Stromal cell of bone marrow (primary cell): Measurements from ENCODE around the gene NAA35.

Experiments used
- DNase-seq: peaks from one replicate; pipeline ENCODE4 v3.0.0-alpha.2; 2012; ENCODE audit warnings: low read depth

The NAA35 gene

DNA sequence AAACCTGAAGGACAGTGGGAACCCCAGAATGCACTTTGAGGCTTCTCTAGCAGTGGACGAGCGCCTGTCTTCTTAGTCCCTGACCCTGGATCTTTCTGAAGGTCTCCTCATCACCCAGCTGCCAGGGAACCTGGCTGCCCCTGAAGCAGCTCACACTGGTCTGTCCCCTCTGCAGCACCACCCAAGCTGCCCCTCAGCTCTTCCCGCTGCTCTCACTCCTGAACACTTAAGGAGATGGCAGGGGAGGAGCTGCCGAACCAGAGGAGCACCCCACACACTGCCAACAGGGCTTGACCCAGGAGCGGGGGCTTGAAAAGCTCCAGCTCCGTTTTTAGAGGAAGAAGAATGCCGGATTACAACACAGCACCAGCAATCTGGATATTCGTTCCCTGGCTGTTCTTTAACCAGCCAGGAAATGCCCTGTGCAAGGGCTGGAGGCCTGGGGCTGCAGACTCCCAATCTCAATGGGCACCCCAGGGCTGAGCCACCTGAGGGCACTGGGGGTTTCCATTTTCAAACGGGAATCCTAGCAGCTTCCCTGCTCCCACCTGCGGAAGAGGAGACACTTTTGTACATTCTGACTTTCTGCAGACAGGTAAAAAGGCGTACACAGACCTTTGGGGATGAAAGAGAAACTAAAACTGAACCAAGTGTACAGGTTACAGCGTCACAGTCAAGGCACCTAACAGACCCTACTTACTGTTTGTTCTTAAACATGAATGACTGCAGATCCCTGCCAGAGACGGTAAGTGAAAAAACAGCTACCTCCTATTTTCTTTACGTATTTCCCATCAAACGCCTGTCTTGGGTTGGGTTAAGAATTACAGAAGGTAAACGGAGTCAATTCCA is 122.1 kb downstream of the NAA35 start:
- DNase-seq, result no peak

DNA sequence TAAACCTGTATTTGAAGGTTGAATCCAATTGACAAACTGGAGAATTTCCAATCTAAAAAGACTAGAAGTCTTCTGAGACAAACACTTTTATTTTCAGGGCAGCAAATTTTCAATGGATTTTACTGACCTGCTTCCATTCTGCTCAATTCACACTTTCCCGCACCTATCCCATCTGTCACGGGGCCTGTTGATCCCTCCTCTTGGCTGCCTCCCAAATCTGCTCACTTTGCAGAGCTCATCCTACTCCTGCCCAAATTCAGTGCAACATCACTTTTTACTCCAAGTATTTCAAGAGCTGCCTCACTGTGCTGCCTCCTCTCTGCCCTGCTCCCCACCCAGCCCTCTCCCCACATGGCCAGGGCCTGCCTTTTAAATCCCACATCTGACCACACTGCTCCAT is 123.3 kb downstream of the NAA35 start:
- no peak for DNase-seq

DNA sequence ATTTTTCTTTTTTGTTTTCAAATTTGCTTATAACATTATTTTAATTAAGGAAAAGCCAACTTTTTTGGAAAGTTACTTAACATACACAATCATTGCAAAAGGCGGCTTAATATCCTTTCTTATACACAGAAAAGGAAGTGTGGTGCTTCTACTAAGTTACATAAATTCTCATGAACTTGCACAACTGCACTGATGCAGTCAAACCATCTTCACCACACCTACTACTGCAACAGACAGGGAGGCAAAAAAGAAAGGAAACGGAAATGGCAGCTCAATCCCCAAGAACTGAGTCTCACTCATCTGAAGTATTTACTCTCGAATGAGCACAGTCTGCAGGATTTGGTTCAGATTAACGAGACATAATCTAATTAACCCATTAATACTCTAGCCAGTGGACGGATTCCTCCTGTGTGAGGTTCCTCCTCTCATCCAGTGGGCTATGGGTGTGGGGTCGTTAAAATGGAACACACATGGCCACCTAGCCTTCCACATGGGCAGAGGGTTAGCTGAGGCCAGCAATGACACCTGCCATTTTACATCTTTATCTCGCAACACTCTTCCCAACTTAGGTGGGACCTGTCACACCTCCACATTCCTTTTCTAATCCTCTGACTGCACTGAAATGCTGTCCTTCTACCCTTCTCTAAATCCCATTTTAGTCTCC is 128.4 kb downstream of the NAA35 start:
- no peak for DNase-seq
